NCI-H526 (cell line): ENCODE results near the gene ARL11.

Source experiments
- DNase-seq, 2 experiments: peaks; one replicate each; lab custom pipeline; 2025; lab: John Stamatoyannopoulos, UW

The ARL11 gene

DNA sequence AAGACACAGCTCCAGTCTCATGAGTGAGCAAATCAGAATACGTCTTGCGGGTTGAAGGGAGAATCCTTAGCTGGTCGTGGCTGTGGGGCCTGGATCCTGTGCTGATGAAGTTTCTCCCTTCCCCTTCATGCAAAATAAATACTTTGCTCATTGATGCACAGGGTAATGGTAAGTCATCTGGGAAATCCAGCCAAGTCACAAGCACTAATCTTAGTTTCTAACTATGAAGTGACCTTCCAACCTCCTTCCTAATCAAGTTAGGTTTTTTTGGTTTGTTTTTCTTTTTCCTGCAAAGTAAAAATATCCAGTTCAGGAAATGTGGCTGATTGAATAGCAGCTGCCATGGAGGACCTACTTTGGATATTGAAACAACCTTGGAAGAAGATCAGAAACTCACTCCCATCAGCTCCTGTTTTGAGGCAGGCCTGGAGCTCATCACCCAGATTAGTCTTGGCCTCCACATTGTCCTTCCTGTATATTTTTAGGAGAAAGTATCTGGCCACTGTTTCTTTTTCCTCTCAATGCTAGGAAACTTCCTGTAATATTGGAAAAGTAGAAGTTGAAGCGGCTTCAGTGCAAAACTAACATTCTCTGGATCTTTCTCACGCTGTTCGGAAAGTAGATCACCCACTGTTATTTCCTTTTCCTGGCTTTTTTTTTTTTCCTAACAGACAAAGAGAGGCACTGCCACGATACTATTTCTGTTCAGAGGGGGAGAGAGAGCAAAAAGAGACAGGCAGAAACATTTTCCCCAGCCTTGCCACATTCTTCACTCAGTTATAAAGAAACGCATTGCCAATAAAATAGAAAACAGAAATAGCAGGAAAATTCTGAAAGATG, 12.3 kb upstream of the ARL11 start:
- no peak for DNase-seq

DNA sequence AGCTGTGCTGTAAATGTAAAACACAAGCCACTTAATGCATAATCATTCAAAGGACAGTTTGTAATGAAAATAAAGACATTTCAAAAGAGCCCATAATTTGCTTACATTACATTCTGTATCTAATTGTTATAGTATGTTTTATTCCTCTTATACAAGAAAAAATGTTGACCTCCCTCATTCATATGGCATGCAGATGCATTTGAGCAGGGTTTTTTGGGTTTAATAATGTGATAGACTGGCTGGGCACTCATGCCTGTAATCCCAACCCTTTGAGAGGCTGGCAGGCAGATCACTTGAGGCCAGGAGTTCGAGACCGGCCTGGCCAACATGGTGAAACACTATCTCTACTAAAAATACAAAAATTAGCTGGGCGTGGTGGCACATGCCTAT, 11.6 kb upstream of the ARL11 start:
- DNase-seq, result no peak

- peak in 1 of 2 experiments; percentile 34 for DNase-seq
Measured at GRCh38 chr13:49620170-49620621, 8.1 kb upstream of the ARL11 start.

DNA sequence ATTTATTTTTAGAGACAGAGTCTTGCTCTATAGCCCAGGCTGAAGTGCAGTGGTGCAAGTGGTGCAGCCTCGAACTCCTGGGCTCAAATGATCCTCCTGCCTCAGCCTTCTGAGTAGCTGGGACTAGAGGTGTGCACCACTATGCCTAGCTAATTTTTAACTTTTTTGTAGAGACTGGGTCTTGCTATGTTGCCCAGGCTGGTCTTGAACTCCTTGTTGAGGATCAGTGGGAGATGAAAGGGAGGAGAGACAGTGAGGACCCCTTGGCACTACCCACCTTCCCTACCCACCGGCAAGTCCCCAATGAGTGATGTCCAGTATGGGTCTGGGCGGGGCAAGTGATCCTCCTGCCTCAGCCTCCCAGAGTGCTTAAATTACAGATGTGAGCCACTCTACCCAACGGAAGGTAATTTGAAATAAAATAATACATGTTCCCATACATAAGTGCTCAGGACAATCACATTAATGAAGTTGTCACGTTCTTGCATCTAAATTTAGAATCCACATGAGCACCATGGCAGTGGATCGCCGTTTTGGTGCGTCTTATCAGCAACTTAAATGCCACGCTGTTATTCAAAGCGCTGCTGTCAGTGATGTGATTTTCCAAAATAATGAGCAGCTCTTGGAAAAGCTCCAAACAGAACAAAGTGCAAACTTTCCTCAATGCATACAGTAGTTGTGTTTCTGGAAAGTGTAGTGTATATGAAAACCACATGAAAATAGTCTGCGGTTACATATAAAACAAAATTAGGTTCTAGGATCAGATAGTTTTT, 5.9 kb upstream of the ARL11 start:
- DNase-seq, result no peak

- DNase-seq, result no peak
Measured at GRCh38 chr13:49624229-49624628, 4.1 kb upstream of the ARL11 start.

- DNase-seq, result no peak
Measured at GRCh38 chr13:49625392-49626079, 2.8 kb upstream of the ARL11 start.

GRCh38 chr13:49629196-49629938, 1.1 kb downstream of the ARL11 start:
- DNase-seq, result no peak

- DNase-seq, result no peak
Measured at GRCh38 chr13:49629947-49630346, 1.6 kb downstream of the ARL11 start.

GRCh38 chr13:49630580-49630979, 2.3 kb downstream of the ARL11 start:
- no peak for DNase-seq

DNA sequence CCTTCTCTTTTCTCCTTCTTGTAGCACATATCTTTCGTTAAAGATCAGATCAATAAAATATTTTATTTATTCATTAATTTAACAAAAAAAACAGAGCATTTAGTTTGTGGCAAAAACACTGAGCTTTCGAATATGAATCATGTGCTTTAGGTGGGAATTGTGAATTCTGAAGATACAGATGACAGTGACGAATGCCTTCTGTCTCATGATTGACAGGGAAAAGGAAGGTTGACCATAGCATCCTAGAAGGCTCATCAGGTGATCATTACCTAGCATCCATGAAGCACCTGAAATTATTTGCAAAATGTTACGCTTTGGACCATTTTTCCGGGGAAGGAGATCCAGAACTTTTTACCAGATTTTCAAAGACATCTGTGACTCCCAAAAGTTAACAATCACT, 3.8 kb downstream of the ARL11 start:
- DNase-seq, result no peak

DNA sequence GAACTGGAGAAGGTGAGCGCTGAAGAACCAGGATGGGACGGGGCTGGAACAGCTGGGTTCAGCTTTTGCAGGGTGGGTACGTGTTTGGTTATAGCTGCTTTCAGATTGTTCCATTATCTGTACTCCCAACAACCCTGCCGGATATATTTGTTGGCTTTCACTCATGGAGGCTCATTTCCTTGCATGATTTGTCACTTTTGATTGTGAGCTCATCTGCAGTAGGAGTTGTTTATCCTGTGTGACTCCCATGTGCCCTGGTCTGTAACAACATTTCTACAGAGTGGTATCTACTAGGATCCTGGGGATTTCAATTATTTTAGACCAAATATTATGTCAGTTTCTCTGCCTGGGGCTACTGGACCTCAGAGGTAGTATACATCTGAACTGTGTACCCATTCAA, 5.4 kb downstream of the ARL11 start:
- DNase-seq, result no peak

GRCh38 chr13:49635599-49636433, 7.5 kb downstream of the ARL11 start:
- DNase-seq, result no peak

GRCh38 chr13:49636705-49637104, 8.4 kb downstream of the ARL11 start:
- DNase-seq, result no peak

DNA sequence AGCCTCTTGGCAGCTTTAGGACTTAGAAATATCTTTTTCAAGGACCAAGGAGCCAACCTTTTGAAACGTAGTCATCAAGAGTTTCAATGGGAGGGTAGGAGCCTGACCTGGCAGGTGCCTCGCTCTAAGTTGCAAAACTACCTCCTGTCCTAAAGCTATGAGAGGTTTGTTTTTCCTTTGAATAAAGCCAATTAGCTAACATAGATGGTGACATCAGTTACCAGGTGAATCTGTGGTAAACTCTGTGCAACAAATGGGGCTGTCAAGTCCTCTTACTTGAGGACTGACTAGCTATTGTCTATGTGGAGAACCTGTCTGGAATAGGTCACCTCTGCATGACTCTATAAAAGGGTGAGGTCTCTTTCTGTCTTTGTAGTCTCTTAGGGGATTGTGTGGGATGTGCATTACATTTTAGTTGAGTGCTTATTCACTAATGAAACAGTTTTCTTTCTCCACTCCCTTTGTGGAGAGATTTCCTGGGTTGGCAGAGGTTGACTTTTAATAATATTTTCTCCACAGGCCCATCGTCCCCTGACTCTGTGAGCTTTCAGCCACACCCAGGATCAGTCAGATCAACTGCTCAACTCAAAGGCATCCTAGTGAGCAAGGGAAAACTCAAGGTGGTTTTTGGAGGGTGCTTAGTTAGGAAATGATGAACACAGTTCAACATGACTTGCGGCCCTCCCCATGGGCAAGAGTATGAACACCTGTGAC, 9.9 kb downstream of the ARL11 start:
- DNase-seq, result no peak

- no peak for DNase-seq
Measured at GRCh38 chr13:49638744-49639072, 10.4 kb downstream of the ARL11 start.

DNA sequence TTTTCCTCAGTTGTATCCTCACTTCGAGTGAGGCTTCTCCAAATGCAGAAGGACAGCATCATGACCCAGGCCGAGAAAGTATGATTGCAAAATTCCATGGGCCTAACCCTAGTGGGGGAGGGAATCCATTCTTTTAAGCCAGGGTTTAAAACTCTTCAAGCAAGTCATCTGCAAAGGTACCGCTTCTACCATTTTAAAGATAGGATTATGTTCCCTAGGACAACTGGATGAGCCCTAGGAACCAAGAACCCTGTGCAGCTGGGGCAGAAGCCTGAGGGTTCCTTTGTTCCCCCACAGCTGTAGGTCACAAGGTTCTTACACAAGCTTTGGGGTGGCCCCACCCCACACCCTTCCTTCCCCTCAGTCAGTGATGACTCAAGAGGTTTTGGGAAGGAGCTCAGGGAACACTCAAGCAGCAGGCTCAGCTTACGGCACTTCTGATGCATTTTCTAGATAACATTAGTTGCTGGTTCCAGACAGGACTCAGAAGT, 13.5 kb downstream of the ARL11 start:
- no peak for DNase-seq

DNA sequence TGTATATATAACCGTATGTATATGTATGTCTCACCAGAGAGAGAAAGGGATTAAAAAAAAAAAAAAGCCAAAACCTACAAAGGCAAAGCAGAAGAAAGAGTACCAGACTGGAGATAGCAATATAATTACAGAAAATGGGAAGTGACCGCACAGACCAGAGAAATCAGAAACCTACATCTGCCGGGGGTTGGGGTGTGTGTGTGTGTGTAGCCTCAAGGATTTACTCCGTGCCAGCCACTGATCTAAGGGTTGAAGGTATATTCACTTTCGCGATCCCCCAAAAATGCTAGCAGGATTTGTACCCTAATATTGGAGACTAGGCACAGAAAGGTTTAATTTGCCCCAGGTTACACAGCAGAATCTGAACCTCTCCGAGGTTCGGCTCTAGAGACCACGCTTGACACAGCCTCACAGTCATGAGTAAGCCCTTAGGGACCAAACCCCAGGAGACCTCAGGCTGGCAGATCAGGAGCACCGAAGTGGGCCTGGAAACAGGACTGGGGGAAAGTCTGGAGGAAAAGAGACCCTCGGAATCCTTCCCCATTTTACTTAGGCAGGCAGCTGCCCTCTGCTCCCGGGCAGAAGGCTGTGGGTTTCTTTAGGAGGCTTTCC, 14.8 kb downstream of the ARL11 start:
- no peak for DNase-seq

- DNase-seq, result no peak
Measured at GRCh38 chr13:49645451-49645850, 17.1 kb downstream of the ARL11 start.

GRCh38 chr13:49646688-49647087, 18.4 kb downstream of the ARL11 start:
- DNase-seq, result no peak
